NT2/D1 (cell line): ENCODE measurements around the gene DCLK1.

Source experiments
- DNase-seq: peaks from one replicate; pipeline ENCODE4 v3.0.0-alpha.2; 2011; ENCODE audit warnings: low read depth, low spot score
- H3K27me3 ChIP-seq: 2 replicates; pipeline ENCODE4 v1.6.0; 2011; ENCODE audit warnings: mild to moderate bottlenecking; ENCODE audit not compliant: insufficient read length, insufficient read depth
- H3K36me3 ChIP-seq: 2 replicates; pipeline ENCODE4 v1.6.1; 2011; ENCODE audit warnings: mild to moderate bottlenecking, low read length, mixed read lengths; ENCODE audit not compliant: insufficient read depth, insufficient read length
- H3K4me1 ChIP-seq: 2 replicates; pipeline ENCODE4 v1.5.1; 2011; ENCODE audit not compliant: insufficient read depth, insufficient read length
- H3K4me3 ChIP-seq: 2 replicates; pipeline ENCODE4 v1.5.1; 2011; ENCODE audit warnings: low read depth; ENCODE audit not compliant: insufficient read length
- H3K9ac ChIP-seq: 2 replicates; pipeline ENCODE4 v1.6.0; 2011; ENCODE audit warnings: low read depth; ENCODE audit not compliant: insufficient read length
- H3K9me3 ChIP-seq: 2 replicates; pipeline ENCODE4 v1.5.1; 2011; ENCODE audit warnings: mild to moderate bottlenecking, low read length; ENCODE audit not compliant: insufficient read depth
- SUZ12 ChIP-seq: IDR thresholded peaks from 2 replicates; pipeline ENCODE4 v1.6.1; 2011; ENCODE audit not compliant: insufficient read length, insufficient read depth; ENCODE audit errors: extremely low read depth
- YY1 ChIP-seq: IDR thresholded peaks from 2 replicates; pipeline ENCODE4 v1.6.1; 2011; ENCODE audit not compliant: insufficient read length, insufficient read depth
- ZNF274 ChIP-seq: IDR thresholded peaks from 2 replicates; pipeline ENCODE4 v1.6.1; 2011; ENCODE audit warnings: mild to moderate bottlenecking, low read depth, low read length

Gene DCLK1

DNA sequence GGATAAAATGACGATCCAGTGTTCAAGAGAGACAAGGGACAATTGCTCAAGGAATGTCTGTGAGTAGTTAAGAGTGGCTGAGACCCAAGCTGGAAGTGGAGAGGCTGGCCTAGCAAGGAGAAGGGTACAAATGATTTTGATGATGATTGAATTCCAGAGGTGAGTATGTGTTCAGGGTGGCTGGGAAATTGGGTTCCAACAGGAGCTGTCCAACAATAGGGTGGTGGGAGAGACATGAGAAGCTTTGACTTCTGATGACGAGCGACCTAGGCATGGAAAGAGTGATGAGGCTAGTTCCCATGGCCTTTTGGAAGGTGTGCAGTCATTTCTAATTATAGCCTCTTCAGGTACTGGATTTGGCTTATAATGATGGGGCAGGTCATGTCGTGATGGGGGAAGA is 29.1 kb upstream of the DCLK1 start:
- Histone ChIP-seq H3K4me1 (no peaks in the 10 kb centered on the region), H3K9ac (no peak overlapping the region), H3K36me3 (no peaks in the 10 kb centered on the region), H3K27me3 (no peaks in the 10 kb centered on the region), H3K9me3 (no peaks in the 10 kb centered on the region), H3K4me3 (no peak overlapping the region)
- TF ChIP-seq YY1 (no peak), ZNF274 (no peak), SUZ12 (no peak)
- DNase-seq = no peak

- H3K27me3 ChIP-seq = no peaks in the 10 kb centered on the region
- no peaks in the 10 kb centered on the region for H3K36me3 ChIP-seq
- TF ChIP-seq YY1 (no peak), SUZ12 (no peak), ZNF274 (no peak)
- no peak overlapping the region for H3K4me3 ChIP-seq
- DNase-seq = no peak
- H3K4me1 ChIP-seq = no peaks in the 10 kb centered on the region
- H3K9ac ChIP-seq = no peak overlapping the region
- no peaks in the 10 kb centered on the region for H3K9me3 ChIP-seq
Observed at GRCh38 chr13:36158611-36159010, 27.4 kb upstream of the DCLK1 start.

GRCh38 chr13:36157480-36157879 is 26.3 kb upstream of the DCLK1 start:
- Histone ChIP-seq H3K9ac (no peak overlapping the region), H3K4me3 (no peak overlapping the region), H3K4me1 (no peaks in the 10 kb centered on the region), H3K9me3 (no peaks in the 10 kb centered on the region), H3K36me3 (no peaks in the 10 kb centered on the region), H3K27me3 (no peaks in the 10 kb centered on the region)
- TF ChIP-seq ZNF274 = no peak
- TF ChIP-seq YY1 = no peak
- no peak for TF ChIP-seq SUZ12
- DNase-seq = no peak

- no peak overlapping the region for H3K4me3 ChIP-seq
- no peaks in the 10 kb centered on the region for H3K4me1 ChIP-seq
- H3K9me3 ChIP-seq = no peaks in the 10 kb centered on the region
- no peak for DNase-seq
- no peaks in the 10 kb centered on the region for H3K27me3 ChIP-seq
- TF ChIP-seq ZNF274 (no peak), SUZ12 (no peak), YY1 (no peak)
- no peak overlapping the region for H3K9ac ChIP-seq
- H3K36me3 ChIP-seq = no peaks in the 10 kb centered on the region
Observed at GRCh38 chr13:36154567-36155291, 23.5 kb upstream of the DCLK1 start.

GRCh38 chr13:36151591-36151990 is 20.4 kb upstream of the DCLK1 start:
- Histone ChIP-seq H3K9me3 (no peaks in the 10 kb centered on the region), H3K36me3 (no peaks in the 10 kb centered on the region), H3K4me3 (no peak overlapping the region), H3K9ac (no peak overlapping the region), H3K27me3 (no peaks in the 10 kb centered on the region), H3K4me1 (no peaks in the 10 kb centered on the region)
- TF ChIP-seq SUZ12 (no peak), YY1 (no peak), ZNF274 (no peak)
- DNase-seq = no peak

- TF ChIP-seq ZNF274 = no peak
- no peak for TF ChIP-seq YY1
- TF ChIP-seq SUZ12 = no peak
- Histone ChIP-seq H3K36me3 (no peaks in the 10 kb centered on the region), H3K9me3 (no peaks in the 10 kb centered on the region), H3K9ac (no peak overlapping the region), H3K27me3 (no peaks in the 10 kb centered on the region), H3K4me1 (no peaks in the 10 kb centered on the region), H3K4me3 (no peak overlapping the region)
- no peak for DNase-seq
Observed at GRCh38 chr13:36148446-36148845, 17.3 kb upstream of the DCLK1 start.

- no peak for DNase-seq
- no peaks in the 10 kb centered on the region for H3K4me1 ChIP-seq
- no peak overlapping the region for H3K9ac ChIP-seq
- TF ChIP-seq YY1 = no peak
- no peaks in the 10 kb centered on the region for H3K9me3 ChIP-seq
- H3K36me3 ChIP-seq = no peaks in the 10 kb centered on the region
- H3K27me3 ChIP-seq = no peaks in the 10 kb centered on the region
- H3K4me3 ChIP-seq = no peak overlapping the region
Observed at GRCh38 chr13:36147330-36147729, 16.1 kb upstream of the DCLK1 start.
